Retina (tissue), 1 donor: ENCODE data around the gene DAND5.

ENCODE experiments used
- DNase-seq: peaks from one replicate; pipeline ENCODE4 v3.0.0-alpha.2; 2016

DAND5 gene

DNA sequence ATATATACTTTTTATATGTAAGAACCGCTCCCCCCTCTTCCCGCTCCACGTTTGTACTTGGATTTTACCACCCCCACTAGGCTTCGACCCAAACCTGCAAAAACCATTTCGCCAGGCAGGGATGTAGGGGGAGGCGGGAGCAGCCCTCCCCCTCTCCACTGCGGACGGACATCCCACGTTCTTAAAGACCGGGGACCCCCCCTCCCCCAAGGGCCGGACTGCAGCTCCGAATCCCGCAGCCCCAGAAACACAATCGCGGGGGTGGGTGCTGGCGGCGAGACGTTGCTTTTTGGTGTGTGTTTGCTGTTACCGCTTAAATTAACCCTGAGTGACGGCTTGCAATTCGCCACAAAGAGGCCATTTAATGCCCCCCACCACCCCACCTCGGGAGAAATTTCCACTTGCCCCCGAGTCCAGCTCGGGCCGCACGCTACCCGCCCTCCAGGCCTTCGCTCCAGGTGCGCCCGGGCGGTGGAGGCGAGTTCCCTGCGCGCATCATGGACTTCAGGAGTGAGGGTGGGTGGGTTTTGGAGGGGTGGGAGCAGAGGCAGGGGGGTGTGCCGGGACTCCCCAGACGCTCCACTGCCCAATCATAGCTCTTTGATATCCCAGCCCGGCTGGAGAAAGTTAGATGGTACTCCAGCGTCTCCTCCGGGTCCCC is 41.7 kb downstream of the DAND5 start:
- no peak for DNase-seq

DNA sequence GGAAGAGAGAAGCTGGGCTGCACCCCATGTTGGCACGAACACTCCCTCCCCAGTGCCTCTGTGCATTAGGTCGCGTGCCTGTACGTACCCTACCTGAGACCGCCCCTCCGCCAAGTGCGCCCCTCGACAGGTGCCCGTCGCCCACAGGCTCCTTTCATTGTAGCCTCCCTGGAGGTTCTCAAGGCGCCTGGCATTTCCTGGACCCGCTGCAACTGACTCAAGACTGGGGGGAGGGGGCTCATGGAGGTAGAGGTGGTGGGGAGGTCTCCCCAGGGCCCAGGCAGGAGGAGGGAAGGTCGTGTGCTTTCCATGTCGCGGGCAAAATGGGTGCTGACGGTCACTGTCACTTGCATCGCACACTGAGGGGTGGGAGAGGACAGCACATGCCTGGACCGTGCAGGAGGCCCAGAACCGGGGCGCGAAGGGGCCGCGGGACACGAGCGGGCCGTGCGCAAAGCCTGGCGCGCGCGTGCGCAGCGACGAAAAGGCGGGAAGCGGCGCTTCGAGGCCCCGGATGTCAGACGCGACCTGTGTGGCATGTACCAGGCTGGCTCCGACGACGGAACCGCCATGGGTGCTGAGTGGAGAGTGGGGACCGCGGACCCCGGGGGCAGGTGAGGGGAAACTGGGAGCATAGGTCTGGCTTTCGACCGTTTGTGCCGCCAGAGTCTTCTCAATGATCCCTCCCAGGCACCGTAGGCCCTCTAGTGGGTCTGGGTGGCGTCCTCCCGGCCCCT is 42.4 kb downstream of the DAND5 start:
- DNase-seq: peak; percentile 45

DNA sequence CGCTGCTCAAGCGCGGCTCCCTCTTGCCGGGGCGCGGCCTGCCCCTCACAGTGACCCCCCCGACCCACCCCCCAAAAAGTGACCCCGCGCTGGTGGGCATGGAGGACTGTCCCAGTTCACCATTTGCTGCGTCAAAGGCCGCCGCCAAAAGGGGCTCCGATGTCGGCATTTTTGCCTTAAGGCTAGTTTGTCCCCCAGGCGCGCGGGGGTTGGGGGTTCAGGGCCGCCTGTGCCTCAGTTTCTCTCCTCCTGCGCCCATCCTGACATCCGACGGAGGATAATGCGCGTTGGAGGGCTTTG is 43.0 kb downstream of the DAND5 start:
- DNase-seq: no peak

DNA sequence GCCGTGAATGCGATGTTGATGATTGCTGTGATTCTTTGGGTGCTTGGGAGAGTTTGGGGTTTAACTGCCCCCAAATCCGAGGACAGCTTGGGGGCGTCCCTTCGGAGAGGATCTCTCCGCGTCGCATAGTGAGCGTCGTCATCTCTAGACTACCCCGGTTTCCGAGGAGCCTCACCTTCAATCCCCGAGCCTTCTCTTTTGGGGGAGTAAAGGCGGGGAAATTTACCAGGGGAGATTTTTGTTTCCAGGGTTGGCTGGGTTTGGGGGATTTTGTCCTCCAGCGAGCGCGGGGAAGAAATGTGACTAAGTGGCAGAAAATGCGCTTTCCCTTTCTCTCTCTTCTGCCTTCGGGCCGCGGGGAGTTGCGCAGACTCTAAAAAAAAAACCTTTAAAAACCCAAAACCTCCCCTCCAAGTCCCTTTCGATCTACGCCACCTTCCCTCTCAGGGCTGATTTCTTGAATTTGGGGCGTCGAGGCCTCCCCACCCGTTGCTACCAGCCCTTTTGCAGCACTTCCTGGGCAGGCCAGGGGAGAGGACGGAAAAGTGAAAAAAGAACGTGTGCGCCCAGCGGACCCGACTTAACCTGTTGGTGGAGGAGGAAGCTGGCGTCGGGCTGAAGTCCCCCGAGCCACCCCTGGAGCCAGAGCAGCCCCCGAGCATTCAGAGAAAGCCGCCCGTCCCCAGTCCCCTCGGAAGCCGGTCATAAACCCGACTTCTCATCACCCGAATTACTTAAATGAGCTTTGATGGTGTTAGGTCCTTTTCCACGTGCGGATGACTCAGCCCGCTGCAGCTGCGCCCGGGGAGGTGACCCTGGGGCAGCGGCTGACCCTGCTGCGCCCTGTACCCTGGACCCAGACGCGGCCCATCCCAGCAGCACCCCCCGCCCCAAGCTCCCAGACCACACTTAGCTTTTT is 43.6 kb downstream of the DAND5 start:
- DNase-seq: peak; percentile 70

DNA sequence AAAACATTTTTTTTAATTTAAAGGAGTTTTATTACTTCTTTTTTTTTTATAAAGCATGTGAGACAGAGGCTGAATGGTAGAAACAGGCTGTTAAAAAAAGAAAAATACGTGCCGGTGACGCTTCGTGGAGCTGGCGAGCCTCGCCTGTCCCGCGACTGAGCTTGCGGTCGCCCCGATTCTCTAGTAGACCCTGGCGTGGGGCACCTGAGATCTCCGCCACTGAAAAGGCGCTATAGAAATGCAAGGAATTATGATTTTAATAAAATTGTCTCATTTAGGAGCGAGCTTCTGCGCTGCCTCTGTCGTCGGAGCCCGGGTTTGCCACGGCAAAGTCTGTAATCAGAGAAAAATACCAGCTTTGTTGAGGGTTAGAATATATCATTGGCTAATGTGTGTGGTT is 44.3 kb downstream of the DAND5 start:
- DNase-seq: peak; percentile 69

DNA sequence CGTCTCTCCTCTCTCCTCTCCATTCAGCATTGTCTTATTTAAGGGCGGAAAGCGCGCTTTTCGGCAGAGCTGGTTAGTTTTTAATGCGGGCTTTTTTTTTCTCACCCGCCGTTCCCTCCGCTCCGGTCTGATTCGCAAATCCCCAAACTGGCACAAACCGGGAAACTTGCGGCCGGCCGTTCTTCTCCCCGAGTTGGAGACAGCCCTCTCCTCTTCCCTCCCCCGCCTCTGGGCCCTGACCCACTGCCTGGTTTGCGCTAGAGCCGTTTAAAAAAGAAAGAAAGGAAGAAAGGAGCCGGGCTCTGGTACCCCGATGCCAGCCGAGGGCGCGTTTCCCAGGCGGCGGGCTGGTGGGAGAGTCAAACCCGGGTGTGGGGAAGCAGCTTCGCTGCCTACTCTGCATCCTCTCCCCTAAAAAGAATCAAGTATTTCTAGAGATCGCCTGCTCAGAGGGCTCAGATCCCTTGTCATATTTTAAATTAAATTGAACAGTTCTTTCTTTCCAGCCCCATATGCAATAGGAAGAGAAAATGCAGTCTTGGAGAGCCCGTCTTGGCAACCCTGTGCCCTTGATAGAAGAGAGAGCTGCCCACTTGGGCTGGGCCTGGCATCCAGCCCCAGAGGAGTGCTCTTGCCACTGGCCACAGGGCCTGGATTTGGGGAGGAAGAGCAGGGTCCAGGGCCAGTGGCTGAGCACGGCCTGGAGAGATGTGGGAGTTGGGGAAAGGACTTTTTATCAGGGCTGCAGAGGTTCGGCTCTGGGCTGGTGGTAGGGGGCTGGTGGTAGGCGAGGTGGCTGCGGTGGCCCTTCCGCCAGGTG is 44.9 kb downstream of the DAND5 start:
- peak; percentile 73 for DNase-seq

DNA sequence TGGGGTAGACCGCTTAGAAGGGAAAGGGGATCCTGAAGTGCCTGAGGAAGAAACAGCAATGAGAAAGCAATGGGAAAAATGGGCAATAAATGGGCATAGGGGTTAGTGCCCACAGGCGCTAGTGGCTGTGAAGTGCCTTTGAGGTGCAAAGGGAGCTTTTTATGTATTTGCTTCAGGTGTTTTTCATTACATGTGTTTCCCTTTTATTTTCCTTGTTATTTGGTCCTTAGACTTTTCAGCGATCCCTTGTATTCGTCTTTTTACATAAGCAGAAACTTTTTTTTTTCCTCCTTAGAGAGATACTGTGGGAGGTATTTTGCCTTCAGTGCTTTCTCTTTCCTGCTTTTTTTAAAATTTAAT is 45.5 kb downstream of the DAND5 start:
- DNase-seq: no peak

DNA sequence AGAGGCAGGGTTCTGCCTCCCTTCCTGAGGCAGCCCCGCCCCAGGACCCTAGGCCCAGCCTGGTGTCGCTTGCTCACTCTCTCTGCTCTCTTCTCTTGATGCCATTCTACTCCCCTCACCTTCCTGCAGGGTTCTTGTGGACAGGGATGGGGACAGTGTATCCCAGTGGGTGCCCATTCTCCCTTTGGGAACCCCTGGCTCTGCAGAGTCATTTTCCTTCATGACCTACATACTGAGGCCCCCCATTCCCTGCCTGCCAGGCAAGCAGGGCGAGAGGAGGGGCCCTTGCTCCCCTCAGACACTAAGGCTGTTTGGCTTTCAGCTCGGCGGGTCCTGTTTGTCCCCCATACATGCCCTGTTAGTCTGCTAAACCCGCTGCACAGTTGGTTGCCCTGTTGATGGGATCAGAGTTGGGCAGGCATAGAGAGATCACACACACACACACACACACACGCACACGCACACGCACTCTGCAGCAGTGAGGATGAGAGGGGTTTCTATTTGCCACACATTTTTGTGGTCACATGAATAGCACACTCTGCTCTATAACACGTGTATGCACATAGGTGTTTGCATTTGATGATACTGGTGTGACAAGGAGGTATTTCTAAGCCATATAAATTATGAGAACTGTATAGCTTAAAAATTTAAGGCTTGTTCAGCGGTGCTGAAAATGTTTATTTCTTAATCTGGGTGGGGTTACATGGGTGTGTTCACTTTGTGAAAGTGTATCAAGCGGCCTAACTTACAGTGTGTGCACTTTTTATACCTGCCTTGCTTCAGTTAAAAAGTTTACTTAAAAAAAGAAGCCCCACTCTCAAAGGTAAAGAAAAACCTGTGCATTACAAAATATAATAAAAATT is 46.2 kb downstream of the DAND5 start:
- peak; percentile 61 for DNase-seq

DNA sequence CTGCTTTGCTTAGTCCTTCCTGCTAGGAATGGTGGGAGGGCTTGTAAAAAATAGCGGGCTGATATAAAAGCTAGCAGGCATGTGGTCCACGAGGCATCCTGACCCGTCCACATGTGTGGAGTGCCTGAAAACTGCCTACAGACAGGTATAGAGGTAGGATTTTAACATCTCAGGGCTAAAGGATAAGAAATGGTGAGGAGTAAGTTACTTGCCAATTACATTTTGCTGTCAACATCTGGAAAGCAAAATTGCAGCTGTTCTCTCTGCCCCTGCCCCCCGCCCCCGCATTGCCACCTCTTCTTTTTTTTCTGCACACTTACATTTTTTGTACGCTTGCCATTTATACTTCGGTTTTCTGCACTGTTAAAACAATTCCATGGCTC is 46.9 kb downstream of the DAND5 start:
- no peak for DNase-seq

DNA sequence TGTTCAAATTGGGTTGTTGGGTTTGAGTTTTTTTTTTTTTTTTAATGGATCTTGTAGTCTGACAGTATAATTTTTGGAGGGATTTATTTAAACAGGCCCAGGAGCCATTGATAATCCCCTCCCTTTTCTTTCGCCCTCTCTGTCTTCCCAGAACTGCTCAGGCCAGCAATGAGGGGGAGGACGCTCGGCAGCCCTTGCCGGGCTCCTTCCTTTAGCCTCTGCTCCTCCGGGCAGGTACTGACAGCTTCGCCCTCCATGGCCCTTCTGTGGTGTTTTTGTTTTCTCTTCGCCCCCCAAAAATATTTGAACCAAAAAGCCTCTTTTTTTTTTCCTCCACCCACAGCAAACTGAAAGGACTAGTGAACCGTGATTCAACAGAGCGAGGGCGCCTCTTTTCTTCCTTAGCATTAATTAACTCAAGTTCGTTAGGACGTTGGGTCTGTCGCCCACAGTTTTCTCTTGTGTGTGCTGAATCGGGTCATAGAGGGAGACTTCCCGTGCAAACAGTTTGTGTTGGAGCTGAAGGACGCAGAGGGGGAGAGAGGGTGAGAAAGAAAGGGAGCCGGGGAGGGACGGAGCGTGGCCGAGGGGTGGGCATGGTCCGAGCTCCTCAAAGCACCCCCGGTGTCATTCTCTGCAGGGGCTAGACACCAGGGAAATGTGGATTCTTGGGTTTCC is 47.4 kb downstream of the DAND5 start:
- DNase-seq: peak; percentile 76

DNA sequence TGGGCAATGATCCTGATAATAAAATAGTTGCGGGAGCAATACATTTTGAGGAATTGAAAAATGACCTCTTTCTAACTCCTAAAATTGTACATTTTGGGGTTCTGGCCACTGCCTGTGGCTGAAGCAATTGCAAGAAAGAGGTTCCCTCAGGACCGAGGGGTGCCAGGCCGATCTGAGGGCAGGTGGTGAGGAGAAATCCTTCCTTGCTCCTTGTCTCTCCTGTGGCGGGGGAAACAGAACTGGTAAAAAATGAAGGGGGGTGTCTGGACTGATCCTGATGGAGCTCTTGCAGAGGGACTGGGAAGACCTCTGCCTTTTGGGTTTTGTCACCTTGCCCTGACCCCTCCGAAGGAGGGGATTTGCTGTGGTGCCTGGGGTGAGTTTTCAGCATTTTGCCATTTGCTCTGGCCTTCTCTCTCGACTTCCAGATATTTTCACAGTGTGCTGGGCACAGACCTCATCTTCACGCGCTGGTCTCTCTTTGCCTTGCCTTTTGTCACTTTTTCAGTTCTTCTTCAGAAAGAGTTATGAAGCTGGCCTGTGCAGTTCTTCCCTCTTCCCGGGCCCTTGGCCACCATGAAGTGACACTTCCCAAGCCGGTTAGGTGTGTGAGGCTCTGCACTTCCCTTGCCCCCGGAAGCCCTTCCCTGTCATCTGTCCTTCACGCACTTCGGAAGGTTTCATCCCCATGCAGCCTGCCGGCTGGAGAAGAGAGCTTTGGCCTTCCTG is 48.1 kb downstream of the DAND5 start:
- DNase-seq: peak; percentile 58

DNA sequence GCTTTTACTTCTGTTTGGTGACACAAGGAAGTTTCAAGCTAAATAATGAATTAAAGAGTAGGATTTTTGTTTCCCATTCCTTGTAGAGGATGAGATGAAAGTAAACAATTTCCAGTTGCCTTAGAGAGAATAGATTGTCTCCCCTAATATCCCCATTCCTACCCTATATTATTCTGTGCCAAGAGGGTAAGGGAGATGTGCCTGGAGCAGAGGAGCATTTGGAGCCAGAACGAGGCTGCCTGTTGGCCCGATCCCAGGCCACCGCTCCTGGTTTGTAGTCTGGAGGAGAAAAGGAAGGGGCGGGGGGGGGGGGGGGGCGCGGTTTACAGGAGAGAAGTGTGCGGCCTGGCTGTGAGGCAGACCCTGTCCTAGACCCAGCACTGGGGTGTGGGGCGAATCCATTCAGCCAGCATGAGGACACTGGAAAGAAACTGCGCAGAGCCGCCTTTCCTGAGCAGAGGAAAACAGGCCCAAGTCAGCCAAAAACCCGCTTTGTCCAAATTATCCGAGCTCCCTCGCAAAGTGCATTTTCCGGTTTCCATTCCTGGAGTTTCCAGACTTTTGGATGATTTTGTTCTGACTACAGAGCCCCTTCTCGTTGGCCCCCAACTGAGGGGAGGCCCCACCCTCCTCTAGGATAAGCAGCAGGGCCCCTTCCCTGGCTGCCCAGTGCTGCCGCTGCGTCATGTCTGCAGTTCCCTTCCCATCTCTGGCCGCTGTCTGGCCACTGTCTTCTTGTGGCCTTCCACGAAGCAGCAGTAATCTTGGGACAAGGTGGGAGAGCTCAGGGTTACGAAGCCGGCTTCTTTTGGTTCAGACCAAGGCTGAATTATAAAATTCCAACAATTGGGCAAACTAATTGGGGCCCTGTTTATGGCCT is 48.9 kb downstream of the DAND5 start:
- peak; percentile 53 for DNase-seq

DNA sequence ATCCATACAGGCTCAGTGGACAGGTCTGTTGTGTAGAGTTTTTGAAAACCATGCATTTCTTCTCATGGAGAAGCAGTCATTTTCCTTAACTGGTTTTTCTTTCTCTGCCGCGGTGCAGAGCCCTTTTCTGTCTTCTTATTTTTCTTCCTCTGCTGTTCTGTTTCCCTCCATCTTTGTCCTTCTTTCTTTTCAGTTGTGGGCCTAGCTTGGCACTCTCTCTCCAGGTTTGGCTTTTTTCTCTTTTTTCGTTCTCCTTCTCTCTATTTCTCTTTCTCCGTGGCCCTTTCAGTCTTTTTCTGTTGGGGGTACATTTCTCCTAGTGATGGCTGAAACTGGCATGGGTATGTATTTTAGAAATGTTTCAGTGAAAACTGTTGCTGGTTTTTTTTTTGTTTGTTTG is 50.0 kb downstream of the DAND5 start:
- no peak for DNase-seq

DNA sequence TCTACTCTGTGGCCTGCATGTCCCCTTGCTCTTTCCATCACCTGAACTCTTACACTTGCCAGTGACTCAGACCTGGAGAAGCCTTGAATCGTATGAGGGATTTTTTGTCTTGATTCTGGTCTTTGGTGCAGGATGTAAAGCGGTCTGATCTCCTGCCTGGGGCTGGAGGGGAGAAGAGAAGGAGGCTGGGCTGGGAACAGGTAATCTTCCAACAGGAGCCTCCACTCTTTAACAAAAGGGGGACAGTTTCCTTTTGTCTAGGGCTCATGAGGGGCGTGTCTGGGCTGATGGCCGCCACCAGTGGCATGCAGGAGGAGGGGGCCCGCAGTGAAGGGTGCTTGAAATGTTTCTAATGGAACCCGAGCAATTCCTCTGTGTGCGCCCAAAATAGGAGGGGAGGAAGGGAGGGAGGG is 50.6 kb downstream of the DAND5 start:
- DNase-seq: no peak

DNA sequence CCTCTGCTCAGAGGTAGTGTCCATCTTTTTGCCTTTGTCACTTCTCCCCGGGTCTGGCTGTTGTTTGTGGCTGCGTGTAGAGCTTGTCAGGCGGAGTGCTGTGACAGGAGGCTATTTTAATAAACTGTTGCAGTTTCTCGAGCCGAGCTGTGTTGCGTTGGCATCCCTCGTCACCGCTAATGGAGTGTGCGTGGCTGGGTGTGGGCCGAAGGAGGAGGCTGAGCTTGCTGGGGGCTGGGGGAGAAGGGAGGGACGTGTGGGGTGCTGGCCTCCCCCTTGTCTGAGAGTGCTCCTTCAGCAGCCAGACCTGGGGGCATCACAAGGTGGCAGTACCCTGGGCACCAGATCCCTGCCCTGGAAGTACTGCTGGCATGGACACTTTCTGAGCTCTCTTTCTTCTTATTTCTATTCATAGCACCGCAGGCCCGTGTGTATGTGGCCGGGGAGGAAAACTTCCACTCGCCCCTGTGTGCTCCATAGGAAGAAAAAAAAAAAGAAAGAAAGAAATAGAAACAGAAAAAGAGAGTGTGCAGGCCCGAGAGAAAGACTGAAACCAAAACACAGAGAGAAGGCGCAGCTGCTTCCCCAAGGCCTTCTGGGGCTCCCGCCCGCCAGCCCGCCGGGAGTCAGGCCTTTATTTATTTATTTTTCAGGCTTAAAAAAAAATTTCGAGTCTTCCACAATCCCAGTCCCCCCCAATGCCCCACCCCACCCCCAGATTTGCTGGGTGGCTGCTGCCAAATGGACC is 52.9 kb downstream of the DAND5 start:
- peak; percentile 42 for DNase-seq

DNA sequence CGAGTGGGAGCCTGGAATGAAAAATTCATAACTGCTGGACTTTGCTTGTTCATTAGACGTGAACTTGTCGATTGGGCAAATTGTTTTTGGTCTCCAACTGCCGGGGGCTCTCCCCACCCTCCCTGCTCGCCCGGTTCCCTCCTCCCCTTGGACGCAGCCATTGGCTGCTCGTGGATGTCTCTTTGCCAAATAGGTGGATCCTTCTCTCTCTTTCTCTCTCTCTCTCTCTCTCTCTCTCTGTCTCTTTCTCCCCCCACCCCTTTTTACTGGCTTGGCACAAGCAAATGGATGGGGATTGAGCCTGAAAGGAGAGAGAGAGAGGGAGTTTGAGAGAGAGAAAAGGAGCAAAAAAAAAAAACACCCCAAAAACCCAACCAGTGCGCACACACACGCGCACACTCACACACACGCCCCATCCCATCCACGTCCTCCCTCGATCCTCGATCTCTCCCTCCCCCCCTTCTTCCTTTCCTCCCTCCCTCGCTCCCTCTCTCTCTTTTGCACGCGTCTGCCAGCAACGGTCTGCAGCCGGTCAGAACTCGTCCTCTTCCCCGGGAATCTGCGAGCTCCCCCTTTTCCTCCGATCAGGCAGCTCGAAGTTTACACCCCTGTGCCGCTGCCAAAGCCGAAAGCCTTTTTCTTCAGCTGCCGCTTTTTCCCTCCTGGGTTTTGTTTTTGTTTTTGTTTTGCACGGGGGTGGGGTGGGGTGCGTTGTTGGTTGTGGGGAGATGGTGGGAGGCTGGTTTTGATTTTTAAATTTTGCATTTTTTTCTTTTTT is 53.7 kb downstream of the DAND5 start:
- DNase-seq: peak; percentile 65

DNA sequence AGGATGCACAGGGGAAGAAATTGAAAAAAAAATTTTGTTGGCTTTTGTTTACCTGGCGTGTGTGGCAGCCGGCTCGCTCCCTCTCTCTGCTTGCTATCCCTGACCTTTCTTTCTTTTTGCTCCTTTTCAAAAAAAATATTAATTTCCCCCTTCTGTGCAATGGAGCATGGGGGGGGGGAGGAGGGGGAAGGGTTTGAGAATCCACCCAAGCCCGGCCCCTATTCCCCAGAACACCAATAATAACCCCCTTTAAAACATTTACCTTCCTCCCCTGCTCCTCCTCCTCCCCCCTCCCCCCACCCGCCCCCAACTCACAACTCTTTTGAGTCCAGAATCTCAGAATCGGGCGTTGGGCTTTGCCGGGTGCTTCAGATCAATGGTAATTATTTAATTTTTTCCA is 54.3 kb downstream of the DAND5 start:
- DNase-seq: no peak
